Calu3 (cell line): ENCODE results near the gene CYP2A13. TPM values are rescaled to one million over a fixed set of nuclear protein-coding genes. Genes with fewer than 3 reads are reported as not detected.
A peak's percentile ranks its signal among the peaks of the same experiment; 100 is the strongest.
"Not testable (repeated sequence)": the region's sequence is repeated elsewhere in the genome, so short reads cannot be mapped to it uniquely, and the experiment has no call there.

Source experiments
- BruUV-seq: library from RNA; stranded (reverse); fragments of 400-500 nt; replicated peaks from 2 replicates; lab custom pipeline; 2021; lab: Mats Ljungman, UMichigan
- CTCF ChIA-PET: fragments of 300-600 bp; sonication (Branson Sonifier 250); formaldehyde crosslinking; loops from one replicate; lab custom pipeline; 2022; ENCODE audit warnings: antibody characterized with exemption; lab: Charles Lee
- DNase-seq: peaks from one replicate; pipeline ENCODE4 v3.0.0; 2022
- H3K27ac Mint-ChIP-seq: one replicate; pipeline ENCODE4 v1.8.0; 2022; ENCODE audit warnings: mixed read lengths; ENCODE audit not compliant: unreplicated experiment
- H3K27me3 Mint-ChIP-seq: one replicate; pipeline ENCODE4 v1.8.0; 2022; ENCODE audit warnings: mixed read lengths; ENCODE audit not compliant: unreplicated experiment
- H3K36me3 Mint-ChIP-seq: one replicate; pipeline ENCODE4 v1.8.0; 2022; ENCODE audit warnings: mild to moderate bottlenecking, moderate library complexity, mixed read lengths; ENCODE audit not compliant: insufficient read depth, unreplicated experiment
- H3K4me1 Mint-ChIP-seq: one replicate; pipeline ENCODE4 v1.8.0; 2022; ENCODE audit warnings: mild to moderate bottlenecking, low read depth, mixed read lengths; ENCODE audit not compliant: unreplicated experiment
- H3K4me3 Mint-ChIP-seq: one replicate; pipeline ENCODE4 v1.8.0; 2022; ENCODE audit warnings: mild to moderate bottlenecking, low read depth, moderate library complexity, mixed read lengths; ENCODE audit not compliant: unreplicated experiment
- H3K9me3 Mint-ChIP-seq: one replicate; pipeline ENCODE4 v1.8.0; 2022; ENCODE audit warnings: low read depth, mixed read lengths; ENCODE audit not compliant: unreplicated experiment
- intact Hi-C: fragments of 100-400 bp; cut with micrococcal nuclease; formaldehyde crosslinking; loops from one replicate; pipeline ENCODE4 v1.10.0; 2022; ENCODE audit not compliant: unreplicated experiment
- total RNA-seq: library from RNA; stranded (reverse); gene quantifications from 2 replicates; pipeline ENCODE4 v1.2.3, GENCODE V29; 2022
- TF ChIP-seq, protein P1 (sequence below): fragments of 200-600 bp; IDR thresholded peaks from one replicate; pipeline ENCODE4 v1.8.0; 2022; ENCODE audit warnings: antibody characterized with exemption; ENCODE audit not compliant: unreplicated experiment

Gene CYP2A13
- total RNA-seq, 1 experiment from 2014 or later, result not detected

DNA sequence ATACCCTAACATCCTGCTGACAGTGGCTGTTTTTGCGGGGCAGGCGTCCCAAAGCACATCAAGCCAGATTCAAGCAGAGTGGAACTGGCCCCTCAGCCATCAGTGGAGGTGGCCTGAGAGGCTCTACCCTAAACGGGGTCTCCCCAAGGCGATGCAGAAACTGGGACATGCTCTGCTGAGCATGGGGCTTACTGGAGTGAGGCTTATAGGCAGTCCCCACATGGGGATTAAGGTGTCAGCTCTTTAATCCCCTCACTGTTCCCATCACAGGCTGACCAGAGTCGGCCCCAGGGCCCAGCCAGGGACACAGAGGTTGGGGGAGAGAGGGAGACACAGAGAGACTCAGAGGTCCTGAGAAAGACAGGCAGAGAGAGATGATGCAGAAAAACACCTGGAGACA is 42.9 kb downstream of the CYP2A13 start:
- TF ChIP-seq, protein P1, sequence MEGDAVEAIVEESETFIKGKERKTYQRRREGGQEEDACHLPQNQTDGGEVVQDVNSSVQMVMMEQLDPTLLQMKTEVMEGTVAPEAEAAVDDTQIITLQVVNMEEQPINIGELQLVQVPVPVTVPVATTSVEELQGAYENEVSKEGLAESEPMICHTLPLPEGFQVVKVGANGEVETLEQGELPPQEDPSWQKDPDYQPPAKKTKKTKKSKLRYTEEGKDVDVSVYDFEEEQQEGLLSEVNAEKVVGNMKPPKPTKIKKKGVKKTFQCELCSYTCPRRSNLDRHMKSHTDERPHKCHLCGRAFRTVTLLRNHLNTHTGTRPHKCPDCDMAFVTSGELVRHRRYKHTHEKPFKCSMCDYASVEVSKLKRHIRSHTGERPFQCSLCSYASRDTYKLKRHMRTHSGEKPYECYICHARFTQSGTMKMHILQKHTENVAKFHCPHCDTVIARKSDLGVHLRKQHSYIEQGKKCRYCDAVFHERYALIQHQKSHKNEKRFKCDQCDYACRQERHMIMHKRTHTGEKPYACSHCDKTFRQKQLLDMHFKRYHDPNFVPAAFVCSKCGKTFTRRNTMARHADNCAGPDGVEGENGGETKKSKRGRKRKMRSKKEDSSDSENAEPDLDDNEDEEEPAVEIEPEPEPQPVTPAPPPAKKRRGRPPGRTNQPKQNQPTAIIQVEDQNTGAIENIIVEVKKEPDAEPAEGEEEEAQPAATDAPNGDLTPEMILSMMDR, result no peak
- no peak for DNase-seq
- CTCF ChIA-PET, result interaction anchor here (0.6 kb wide), 1 partner anchor 132 kb away, joined by 4 read pairs; no protein-coding TSS in a partner anchor
- Mint-ChIP-seq H3K4me3 (no peak overlapping the region), H3K9me3 (no peaks in the 10 kb centered on the region), H3K4me1 (peaks cover 31% of the 10 kb centered on the region), H3K27ac (no peak overlapping the region), H3K36me3 (no peaks in the 10 kb centered on the region), H3K27me3 (peaks cover 50% of the 10 kb centered on the region)
- no TSS peak for BruUV-seq
- intact Hi-C loops, result no loop called here

DNA sequence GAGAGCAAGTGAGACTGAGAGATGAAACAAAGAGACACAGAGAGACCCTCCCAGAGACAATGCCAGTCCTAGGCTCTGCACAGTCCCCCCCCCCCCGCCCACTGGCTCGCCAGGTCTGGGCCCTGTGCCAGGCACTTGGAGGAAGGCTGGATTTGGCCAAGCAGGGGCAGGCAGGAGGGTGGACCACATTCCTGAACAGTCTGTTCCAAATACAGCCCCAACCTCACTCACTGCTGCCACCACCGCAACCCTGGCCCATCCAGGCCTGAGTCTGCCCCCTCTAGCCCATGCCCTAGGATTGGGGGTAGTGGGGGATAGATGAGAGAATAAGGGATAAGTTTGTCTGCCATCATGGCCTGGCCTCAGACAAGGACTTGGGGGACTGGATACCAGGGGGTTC is 45.0 kb downstream of the CYP2A13 start:
- Mint-ChIP-seq H3K4me1 (peaks cover 21% of the 10 kb centered on the region), H3K4me3 (no peak overlapping the region), H3K9me3 (no peaks in the 10 kb centered on the region), H3K27me3 (peaks cover 47% of the 10 kb centered on the region), H3K27ac (no peak overlapping the region), H3K36me3 (no peaks in the 10 kb centered on the region)
- intact Hi-C loops, result no loop called here
- CTCF ChIA-PET, result no interaction called here
- no TSS peak for BruUV-seq
- TF ChIP-seq, protein P1, result no peak
- peak; percentile 40 for DNase-seq

DNA sequence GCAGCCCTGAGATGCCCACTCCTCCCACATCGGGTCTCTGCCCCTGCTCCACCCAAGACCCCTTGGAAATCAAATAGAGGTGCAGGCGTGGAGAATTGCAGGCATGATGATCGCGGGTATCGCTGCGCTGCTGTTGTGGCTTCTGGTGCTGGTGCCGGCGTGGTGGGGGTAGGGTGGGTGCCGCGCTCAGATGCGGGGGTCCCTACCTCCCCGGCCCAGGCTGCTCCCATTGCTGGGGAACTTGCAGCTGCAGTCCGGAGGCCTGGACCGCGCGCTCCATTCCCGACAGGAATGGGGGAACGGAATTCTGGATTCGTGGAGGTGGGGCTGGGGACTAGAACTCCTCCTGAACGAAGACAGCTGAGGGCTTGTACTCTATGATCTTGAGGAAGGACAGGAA is 46.4 kb downstream of the CYP2A13 start:
- no peak for DNase-seq
- intact Hi-C loops, result no loop called here
- CTCF ChIA-PET, result no interaction called here
- H3K4me1 Mint-ChIP-seq, result peaks cover 17% of the 10 kb centered on the region
- no TSS peak for BruUV-seq
- no peaks in the 10 kb centered on the region for H3K9me3 Mint-ChIP-seq
- no peaks in the 10 kb centered on the region for H3K36me3 Mint-ChIP-seq
- no peak overlapping the region for H3K4me3 Mint-ChIP-seq
- H3K27me3 Mint-ChIP-seq, result peaks cover 39% of the 10 kb centered on the region
- TF ChIP-seq, protein P1, result no peak
- H3K27ac Mint-ChIP-seq, result no peak overlapping the region

DNA sequence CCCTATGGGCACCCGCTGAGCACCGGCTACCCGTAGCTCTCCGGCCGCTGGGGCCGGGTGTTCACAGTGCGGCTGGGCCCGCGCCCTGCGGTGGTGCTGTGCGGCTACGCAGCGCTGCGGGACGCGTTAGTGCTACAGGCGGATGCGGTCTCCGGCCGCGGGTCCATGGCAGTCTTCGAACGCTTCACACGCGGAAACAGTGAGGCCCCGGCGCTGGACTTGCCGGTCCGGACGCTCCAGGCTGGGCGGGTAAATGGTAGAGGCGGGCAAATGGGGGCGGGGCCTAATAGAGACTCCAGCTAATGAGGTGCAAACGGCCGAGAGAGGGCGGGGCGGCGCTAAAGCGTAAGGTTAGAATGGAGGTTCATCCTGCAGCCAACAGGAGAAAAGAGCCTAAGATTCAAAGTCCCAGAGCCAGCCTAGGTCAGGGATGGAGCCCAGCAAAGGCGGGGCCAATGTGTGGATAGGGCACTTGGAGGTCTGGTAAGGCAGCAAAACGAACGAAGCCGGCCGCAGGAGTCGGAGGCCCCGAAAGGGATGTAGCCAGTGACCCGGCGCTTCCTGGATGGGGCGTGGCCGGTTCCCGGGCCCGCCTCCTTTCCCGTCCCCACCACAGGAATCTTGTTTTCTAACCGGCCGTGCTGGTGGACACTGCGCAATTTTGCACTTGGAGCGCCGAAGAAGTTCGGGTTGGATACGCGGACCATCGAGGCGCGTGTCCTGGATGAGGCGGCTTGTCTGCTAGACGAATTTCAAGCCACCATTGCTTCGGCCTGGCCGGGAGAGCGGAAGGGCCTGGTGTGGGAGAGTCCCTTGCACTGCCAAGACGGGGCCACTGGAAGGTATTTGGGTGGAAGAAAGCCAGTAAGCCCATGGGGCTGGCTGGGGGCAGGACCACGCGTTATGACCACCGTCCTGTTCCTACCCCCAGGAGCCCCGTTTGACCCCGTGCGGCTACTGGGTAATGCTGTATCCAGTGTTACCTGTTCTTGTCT is 47.4 kb downstream of the CYP2A13 start:
- H3K36me3 Mint-ChIP-seq, H3K27ac Mint-ChIP-seq, intact Hi-C loops, H3K9me3 Mint-ChIP-seq, CTCF ChIA-PET, DNase-seq, BruUV-seq, H3K4me3 Mint-ChIP-seq: not testable (repeated sequence)
- H3K4me1 Mint-ChIP-seq, result peaks cover 17% of the 10 kb centered on the region
- peaks cover 31% of the 10 kb centered on the region for H3K27me3 Mint-ChIP-seq
